ENCODE data around the gene CHIT1.

GRCh38 chr1:203210350-203210749, 19.1 kb downstream of the CHIT1 start:
- TF ChIP-seq, protein P1, sequence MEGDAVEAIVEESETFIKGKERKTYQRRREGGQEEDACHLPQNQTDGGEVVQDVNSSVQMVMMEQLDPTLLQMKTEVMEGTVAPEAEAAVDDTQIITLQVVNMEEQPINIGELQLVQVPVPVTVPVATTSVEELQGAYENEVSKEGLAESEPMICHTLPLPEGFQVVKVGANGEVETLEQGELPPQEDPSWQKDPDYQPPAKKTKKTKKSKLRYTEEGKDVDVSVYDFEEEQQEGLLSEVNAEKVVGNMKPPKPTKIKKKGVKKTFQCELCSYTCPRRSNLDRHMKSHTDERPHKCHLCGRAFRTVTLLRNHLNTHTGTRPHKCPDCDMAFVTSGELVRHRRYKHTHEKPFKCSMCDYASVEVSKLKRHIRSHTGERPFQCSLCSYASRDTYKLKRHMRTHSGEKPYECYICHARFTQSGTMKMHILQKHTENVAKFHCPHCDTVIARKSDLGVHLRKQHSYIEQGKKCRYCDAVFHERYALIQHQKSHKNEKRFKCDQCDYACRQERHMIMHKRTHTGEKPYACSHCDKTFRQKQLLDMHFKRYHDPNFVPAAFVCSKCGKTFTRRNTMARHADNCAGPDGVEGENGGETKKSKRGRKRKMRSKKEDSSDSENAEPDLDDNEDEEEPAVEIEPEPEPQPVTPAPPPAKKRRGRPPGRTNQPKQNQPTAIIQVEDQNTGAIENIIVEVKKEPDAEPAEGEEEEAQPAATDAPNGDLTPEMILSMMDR (IDR thresholded peaks at IDR 0.05; ENCODE audit: control extremely low read depth in 1 of 3, insufficient read depth in 1 of 3, low read depth in 1 of 3, low read length in 3 of 3), result no peak
- no peak for TF ChIP-seq POLR2A (IDR thresholded peaks at IDR 0.05; ENCODE audit: control extremely low read depth in 1 of 2, low read depth in 2 of 2, low read length in 2 of 2)

Data from H1 (cell line).